GM06990 (cell line): ENCODE data around the gene GTF2I.

ENCODE experiments used
- DNase-seq: peaks from one replicate; pipeline ENCODE4 v3.0.0-alpha.2; 2011; ENCODE audit not compliant: insufficient read length; ENCODE audit errors: extremely low read depth
- H3K27me3 ChIP-seq: replicated peaks from 2 replicates; pipeline ENCODE4 v1.6.0; 2011; ENCODE audit warnings: low read length; ENCODE audit not compliant: control insufficient read depth, insufficient read depth
- H3K36me3 ChIP-seq: 2 replicates; pipeline ENCODE4 v1.5.1; 2011; ENCODE audit warnings: low read length; ENCODE audit not compliant: control insufficient read depth, insufficient read depth
- H3K4me3 ChIP-seq: replicated peaks from 2 replicates; pipeline ENCODE4 v1.5.1; 2011; ENCODE audit warnings: low read depth, mild to moderate bottlenecking, control low read depth, low read length
- CTCF ChIP-seq: IDR thresholded peaks from 2 replicates; pipeline ENCODE4 v1.5.1; 2011; ENCODE audit warnings: low read length, control low read depth, mild to moderate bottlenecking, inconsistent platforms; ENCODE audit not compliant: insufficient read depth, poor library complexity, severe bottlenecking

Gene GTF2I

GRCh38 chr7:74707238-74707637 is 49.7 kb downstream of the GTF2I start:
- no peak for DNase-seq
- Histone ChIP-seq H3K4me3 (no peak overlapping the region), H3K27me3 (no peaks in the 10 kb centered on the region), H3K36me3 (peaks cover 13% of the 10 kb centered on the region)
- TF ChIP-seq CTCF, result no peak

- H3K27me3 ChIP-seq, result no peaks in the 10 kb centered on the region
- no peak for TF ChIP-seq CTCF
- DNase-seq, result no peak
- peaks cover 14% of the 10 kb centered on the region for H3K36me3 ChIP-seq
- H3K4me3 ChIP-seq, result no peak overlapping the region
Measured at GRCh38 chr7:74708569-74709275, 51.2 kb downstream of the GTF2I start.

GRCh38 chr7:74709880-74710671 is 52.6 kb downstream of the GTF2I start:
- H3K27me3 ChIP-seq, result no peaks in the 10 kb centered on the region
- H3K4me3 ChIP-seq, result no peak overlapping the region
- no peak for TF ChIP-seq CTCF
- DNase-seq, result no peak
- H3K36me3 ChIP-seq, result peaks cover 14% of the 10 kb centered on the region

- Histone ChIP-seq H3K27me3 (no peaks in the 10 kb centered on the region), H3K36me3 (peaks cover 6% of the 10 kb centered on the region), H3K4me3 (no peak overlapping the region)
- DNase-seq, result no peak
- TF ChIP-seq CTCF, result no peak
Measured at GRCh38 chr7:74713567-74713966, 56.0 kb downstream of the GTF2I start.

GRCh38 chr7:74717889-74718288 is 60.4 kb downstream of the GTF2I start:
- no peak for DNase-seq
- H3K36me3 ChIP-seq, result peaks cover 4% of the 10 kb centered on the region

More at GRCh38 chr7:74717889-74718288, 60.4 kb downstream of the GTF2I start:
- Histone ChIP-seq H3K27me3 (no peaks in the 10 kb centered on the region), H3K4me3 (no peak overlapping the region)
- no peak for TF ChIP-seq CTCF
